Loucy (cell line): Measurements from ENCODE around the gene CPA3.

Experiments
- H2AFZ ChIP-seq: fragments of 200-600 bp; sonication (generic); 2 replicates; pipeline ENCODE4 v1.6.0; 2016; ENCODE audit warnings: antibody characterized with exemption, mild to moderate bottlenecking, low read length, moderate library complexity
- H3F3A ChIP-seq: fragments of 200-600 bp; 2 replicates; pipeline ENCODE4 v1.6.0; 2016; ENCODE audit warnings: antibody characterized with exemption, low read depth, mild to moderate bottlenecking
- H3K27me3 ChIP-seq: fragments of 200-600 bp; sonication (generic); 2 replicates; pipeline ENCODE4 v1.6.1; 2014; ENCODE audit warnings: low read length, mild to moderate bottlenecking; ENCODE audit not compliant: insufficient read depth, poor library complexity, severe bottlenecking
- H3K36me3 ChIP-seq: fragments of 200-600 bp; sonication (generic); 2 replicates; pipeline ENCODE4 v1.6.1; 2016; ENCODE audit warnings: low read length; ENCODE audit not compliant: insufficient read depth
- H3K4me1 ChIP-seq: fragments of 200-600 bp; sonication (generic); 2 replicates; pipeline ENCODE4 v1.5.1; 2014; ENCODE audit warnings: low read length, mild to moderate bottlenecking; ENCODE audit not compliant: insufficient read depth, poor library complexity, severe bottlenecking
- H3K4me2 ChIP-seq: fragments of 200-600 bp; sonication (generic); 2 replicates; pipeline ENCODE4 v1.6.0; 2014; ENCODE audit warnings: antibody characterized with exemption, low read length, low read depth, mild to moderate bottlenecking; ENCODE audit not compliant: poor library complexity, severe bottlenecking
- H3K4me3 ChIP-seq: fragments of 200-600 bp; sonication (generic); 2 replicates; pipeline ENCODE4 v1.5.1; 2014; ENCODE audit warnings: low read length, mild to moderate bottlenecking, mixed read lengths; ENCODE audit not compliant: poor library complexity, severe bottlenecking
- H3K79me2 ChIP-seq: fragments of 200-600 bp; sonication (generic); 2 replicates; pipeline ENCODE4 v1.6.1; 2014; ENCODE audit warnings: low read length; ENCODE audit not compliant: insufficient read depth
- H3K9ac ChIP-seq: fragments of 200-600 bp; sonication (generic); 2 replicates; pipeline ENCODE4 v1.6.0; 2014; ENCODE audit warnings: mild to moderate bottlenecking, low read depth, low read length, moderate library complexity; ENCODE audit not compliant: poor library complexity, severe bottlenecking
- H3K9me2 ChIP-seq: fragments of 200-600 bp; sonication (generic); replicated peaks from 2 replicates; pipeline ENCODE4 v1.6.1; 2016; ENCODE audit warnings: low read depth, low read length, mixed read lengths
- H3K9me3 ChIP-seq: fragments of 200-600 bp; sonication (generic); 2 replicates; pipeline ENCODE4 v1.6.1; 2014; ENCODE audit warnings: mild to moderate bottlenecking, antibody characterized with exemption, low read length, low read depth; ENCODE audit not compliant: insufficient read depth
- H4K20me1 ChIP-seq: fragments of 200-600 bp; sonication (generic); 2 replicates; pipeline ENCODE4 v1.6.0; 2014; ENCODE audit warnings: antibody characterized with exemption, low read length, mild to moderate bottlenecking; ENCODE audit not compliant: insufficient read depth, poor library complexity, severe bottlenecking
- CTCF ChIP-seq: fragments of 200-600 bp; sonication (generic); conservative IDR thresholded peaks from 2 replicates; pipeline ENCODE4 v1.5.1; 2014; ENCODE audit warnings: mild to moderate bottlenecking, antibody characterized with exemption, low read length
- EZH2phosphoT487 ChIP-seq: fragments of 200-600 bp; IDR thresholded peaks from 2 replicates; pipeline ENCODE4 v1.6.1; 2018; ENCODE audit warnings: antibody characterized with exemption, mild to moderate bottlenecking, moderate library complexity, borderline replicate concordance

CPA3 gene

GRCh38 chr3:148816981-148817525 lies 48.0 kb upstream of the CPA3 start:
- Histone ChIP-seq H3K9ac (no peak overlapping the region), H3K27me3 (no peaks in the 10 kb centered on the region), H3K36me3 (no peaks in the 10 kb centered on the region), H4K20me1 (no peaks in the 10 kb centered on the region), H3K4me2 (no peak overlapping the region), H3K79me2 (no peaks in the 10 kb centered on the region), H3K9me3 (no peaks in the 10 kb centered on the region), H3K4me1 (no peaks in the 10 kb centered on the region), H3F3A (no peaks in the 10 kb centered on the region), H3K4me3 (no peak overlapping the region), H3K9me2 (no peaks in the 10 kb centered on the region), H2AFZ (no peak overlapping the region)
- no peak for TF ChIP-seq CTCF
- no peak for TF ChIP-seq EZH2phosphoT487

GRCh38 chr3:148820361-148821245 lies 44.5 kb upstream of the CPA3 start:
- Histone ChIP-seq H3K9me2 (no peaks in the 10 kb centered on the region), H3K4me1 (no peaks in the 10 kb centered on the region), H2AFZ (no peak overlapping the region), H3K27me3 (no peaks in the 10 kb centered on the region), H3K9me3 (no peaks in the 10 kb centered on the region), H3K4me3 (no peak overlapping the region), H3K36me3 (no peaks in the 10 kb centered on the region), H4K20me1 (no peaks in the 10 kb centered on the region), H3F3A (no peaks in the 10 kb centered on the region), H3K79me2 (no peaks in the 10 kb centered on the region), H3K9ac (no peak overlapping the region), H3K4me2 (no peak overlapping the region)
- TF ChIP-seq EZH2phosphoT487 (no peak), CTCF (no peak)

- no peak overlapping the region for H2AFZ ChIP-seq
- H3K4me3 ChIP-seq = no peak overlapping the region
- H3K9me3 ChIP-seq = no peaks in the 10 kb centered on the region
- no peak overlapping the region for H3K4me2 ChIP-seq
- H3K36me3 ChIP-seq = no peaks in the 10 kb centered on the region
- H3K27me3 ChIP-seq = no peaks in the 10 kb centered on the region
- no peak overlapping the region for H3K9ac ChIP-seq
- H4K20me1 ChIP-seq = no peaks in the 10 kb centered on the region
- H3F3A ChIP-seq = no peaks in the 10 kb centered on the region
- no peaks in the 10 kb centered on the region for H3K79me2 ChIP-seq
- H3K4me1 ChIP-seq = peaks cover 2% of the 10 kb centered on the region
- no peaks in the 10 kb centered on the region for H3K9me2 ChIP-seq
- TF ChIP-seq EZH2phosphoT487 (no peak), CTCF (no peak)
Measured at GRCh38 chr3:148823026-148823425, 42.1 kb upstream of the CPA3 start.
